ENCODE measurements around the gene THRAP3.

GRCh38 chr1:36346741-36347370, 122.6 kb downstream of the THRAP3 start:
- no peak for TF ChIP-seq CTCF (IDR thresholded peaks at IDR 0.05)
- no peak for TF ChIP-seq POLR2A (IDR thresholded peaks at IDR 0.05)
- no peak for TF ChIP-seq EP300 (IDR thresholded peaks at IDR 0.05; ENCODE audit: low read depth)
- TF ChIP-seq POLR2AphosphoS5 (IDR thresholded peaks at IDR 0.05), result no peak
